HepG2 (cell line): ENCODE measurements around the gene PSMG4. TPM values are rescaled to one million over a fixed set of nuclear protein-coding genes. Genes with fewer than 3 reads are reported as not detected.

Experiments used
- ATAC-seq: fragments of 200-7000 bp; cut with Tn5 transposase; 3 replicates; pipeline ENCODE4 v1.9.1; 2020; ENCODE audit warnings: mild to moderate bottlenecking, moderate library complexity
- BruUV-seq: library from RNA; stranded (reverse); fragments of 400-500 nt; replicated peaks from 2 replicates; lab custom pipeline; 2021; lab: Mats Ljungman, UMichigan
- CTCF ChIA-PET: fragments of 300-600 bp; formaldehyde crosslinking; extraction: SDS; loops from one replicate; lab custom pipeline; 2021; ENCODE audit warnings: low total read pairs, inconsistent platforms, low intra/inter-chr PET ratio; lab: Yijun Ruan, JAX
- POLR2A ChIA-PET: fragments of 350-600 bp; sonication (Branson Sonifier 250); formaldehyde crosslinking; loops from one replicate; lab custom pipeline; 2020; ENCODE audit warnings: antibody characterized with exemption, inconsistent platforms; lab: Yijun Ruan, JAX
- DNase-seq: peaks from one replicate; pipeline ENCODE4 v3.0.0-alpha.2; 2015; ENCODE audit warnings: low spot score
- FAIRE-seq: peaks from 3 replicates; lab custom pipeline; 2011; peaks lifted over from hg19 to GRCh38; lab: Jason Lieb, UNC
- H2AFZ ChIP-seq: one replicate; pipeline ENCODE4 v1.6.1; 2011; ENCODE audit warnings: low read length, inconsistent platforms
- H3K27ac ChIP-seq: fragments of 300-600 bp; 3 replicates; pipeline ENCODE4 v1.8.0; 2011; ENCODE audit warnings: mixed run types, mild to moderate bottlenecking, mixed read lengths, low read length, inconsistent platforms; ENCODE audit not compliant: insufficient read depth; ENCODE audit errors: extremely low read length
- H3K27me3 ChIP-seq, 2 experiments: fragments of 200-600 bp in 1 of 2; 2 replicates in 1 of 2; 3 replicates in 1 of 2; pipeline versions ENCODE4 v1.6.0 to v1.8.0; 2011; ENCODE audit warnings: low read length in 2 of 2, mild to moderate bottlenecking in 2 of 2, moderate library complexity in 2 of 2, inconsistent platforms in 1 of 2; ENCODE audit not compliant: insufficient read depth in 2 of 2, control insufficient read depth in 1 of 2
- H3K36me3 ChIP-seq, 2 experiments: fragments of 200-600 bp in 1 of 2; replicated peaks in 1 of 2; 2 replicates in 1 of 2; 3 replicates in 1 of 2; pipeline versions ENCODE4 v1.5.1 to v1.8.0; 2011; ENCODE audit warnings: low read length in 2 of 2, inconsistent platforms in 1 of 2; ENCODE audit not compliant: insufficient read depth in 2 of 2, control insufficient read depth in 1 of 2
- H3K4me1 ChIP-seq: 2 replicates; pipeline ENCODE4 v1.5.1; 2012; ENCODE audit warnings: low read length, inconsistent platforms; ENCODE audit not compliant: insufficient read depth
- H3K4me2 ChIP-seq: 2 replicates; pipeline ENCODE4 v1.6.0; 2011; ENCODE audit warnings: low read depth, low read length, inconsistent platforms
- H3K4me3 ChIP-seq, 3 experiments: fragments of 200-600 bp in 1 of 3; sonication (generic), shearing (Covaris generic) in 1 of 3; replicated peaks in 1 of 3; 2 replicates each; pipeline ENCODE4 v1.5.1; 2011 to 2016; ENCODE audit warnings: low read length in 3 of 3, inconsistent platforms in 2 of 3, low read depth in 2 of 3, mild to moderate bottlenecking in 2 of 3, control low read depth in 1 of 3, mixed read lengths in 1 of 3; ENCODE audit not compliant: insufficient read depth in 1 of 3
- H3K79me2 ChIP-seq: one replicate; pipeline ENCODE4 v1.6.1; 2011; ENCODE audit warnings: low read length, inconsistent platforms; ENCODE audit not compliant: insufficient read depth
- H3K9ac ChIP-seq: 2 replicates; pipeline ENCODE4 v1.6.0; 2011; ENCODE audit warnings: mild to moderate bottlenecking, low read depth, low read length, inconsistent platforms; ENCODE audit not compliant: insufficient read depth
- H3K9me3 ChIP-seq: 2 replicates; pipeline ENCODE4 v1.5.1; 2012; ENCODE audit warnings: mild to moderate bottlenecking, low read length
- H4K20me1 ChIP-seq: 2 replicates; pipeline ENCODE4 v1.6.0; 2011; ENCODE audit warnings: inconsistent platforms, mild to moderate bottlenecking, low read length, moderate library complexity; ENCODE audit not compliant: insufficient read depth
- CHCHD3 ChIP-seq: sonication (generic); formaldehyde crosslinking; IDR thresholded peaks from 2 replicates; pipeline ENCODE4 v1.8.0; 2022; ENCODE audit warnings: mild to moderate bottlenecking, missing genetic modification reagents, moderate library complexity
- HNF4A ChIP-seq: sonication (generic); formaldehyde crosslinking; IDR thresholded peaks from 2 replicates; pipeline ENCODE4 v1.4.0; 2020; ENCODE audit warnings: missing genetic modification reagents
- JARID2 ChIP-seq: sonication (generic); formaldehyde crosslinking; IDR thresholded peaks from 2 replicates; pipeline ENCODE4 v1.8.1; 2023; ENCODE audit warnings: missing genetic modification reagents, inconsistent platforms; ENCODE audit not compliant: insufficient replicate concordance
- NFATC3 ChIP-seq: sonication (generic); formaldehyde crosslinking; IDR thresholded peaks from 2 replicates; pipeline ENCODE4 v1.5.1; 2020; ENCODE audit warnings: mild to moderate bottlenecking, missing genetic modification reagents
- SAP130 ChIP-seq: IDR thresholded peaks from 2 replicates; pipeline ENCODE4 v1.6.1; 2016; ENCODE audit warnings: low read depth
- ZNF605 ChIP-seq: sonication (generic); formaldehyde crosslinking; IDR thresholded peaks from 2 replicates; pipeline ENCODE4 v1.8.0; 2022; ENCODE audit warnings: mild to moderate bottlenecking, missing genetic modification reagents
- whole genome bisulfite sequencing: methylation state at CpG from one replicate; pipeline ENCODE4 v1.1.6; 2017; ENCODE audit warnings: low lambda C conversion rate; 5-methylcytosine and 5-hydroxymethylcytosine counted together
- in situ Hi-C: cut with HindIII; loops from 2 replicates; pipeline ENCODE4 v1.10.0; 2017; ENCODE audit warnings: low pct_unique_long_range_greater_than_20kb; ENCODE audit not compliant: extremely low pct_ligation_motif_present
- intact Hi-C: fragments of 100-400 bp; cut with micrococcal nuclease; formaldehyde crosslinking; loops from one replicate; pipeline ENCODE4 v1.10.0; 2022; ENCODE audit not compliant: unreplicated experiment
- polyA plus RNA-seq, 8 experiments: library from polyadenylated mRNA; depleted of rRNA in 3 of 8; stranded (reverse) in 7 of 8; unstranded in 1 of 8; fragments of >200 nt; fragmentation: Illumina TruSeq in 4 of 8; extraction: Trizol in 4 of 8; gene quantifications; 2 replicates each; pipeline versions ENCODE4 v1.2.1 to v1.2.3, GENCODE V29; 2011 to 2016; ENCODE audit warnings: low read depth in 4 of 8, missing spikeins in 1 of 8, mixed read lengths in 1 of 8; ENCODE audit not compliant: insufficient read depth in 1 of 8
- total RNA-seq, 5 experiments: library from RNA; depleted of rRNA; stranded (reverse); fragments of >200 nt; fragmentation: Illumina TruSeq; extraction: Trizol; gene quantifications; 2 replicates each; pipeline ENCODE4 v1.2.3, GENCODE V29; 2016; ENCODE audit warnings: low read depth in 1 of 5
- TF ChIP-seq, protein P1 (sequence below): sonication (generic); formaldehyde crosslinking; IDR thresholded peaks from 2 replicates; pipeline ENCODE4 v1.8.0; 2022; ENCODE audit warnings: mild to moderate bottlenecking, missing genetic modification reagents; ENCODE audit not compliant: insufficient replicate concordance
- TF ChIP-seq, protein P2 (sequence below): sonication (generic); formaldehyde crosslinking; IDR thresholded peaks from 2 replicates; pipeline ENCODE4 v1.9.0; 2022; ENCODE audit warnings: missing genetic modification reagents, mild to moderate bottlenecking, borderline replicate concordance
- TF ChIP-seq, protein P3 (sequence below): sonication (generic); IDR thresholded peaks from 2 replicates; pipeline ENCODE4 v1.6.1; 2016; ENCODE audit warnings: low read depth, borderline replicate concordance
- TF ChIP-seq, protein P4 (sequence below): IDR thresholded peaks from 2 replicates; pipeline ENCODE4 v1.6.1; 2016; ENCODE audit warnings: missing compliant biosample characterization, missing genetic modification reagents, borderline replicate concordance

PSMG4 gene
- total and polyA plus RNA-seq, 2 of the 13 experiments (the other 11 are each of a cell fraction or from before 2014, with no cell fraction given): 28.5 to 32.8 TPM

DNA sequence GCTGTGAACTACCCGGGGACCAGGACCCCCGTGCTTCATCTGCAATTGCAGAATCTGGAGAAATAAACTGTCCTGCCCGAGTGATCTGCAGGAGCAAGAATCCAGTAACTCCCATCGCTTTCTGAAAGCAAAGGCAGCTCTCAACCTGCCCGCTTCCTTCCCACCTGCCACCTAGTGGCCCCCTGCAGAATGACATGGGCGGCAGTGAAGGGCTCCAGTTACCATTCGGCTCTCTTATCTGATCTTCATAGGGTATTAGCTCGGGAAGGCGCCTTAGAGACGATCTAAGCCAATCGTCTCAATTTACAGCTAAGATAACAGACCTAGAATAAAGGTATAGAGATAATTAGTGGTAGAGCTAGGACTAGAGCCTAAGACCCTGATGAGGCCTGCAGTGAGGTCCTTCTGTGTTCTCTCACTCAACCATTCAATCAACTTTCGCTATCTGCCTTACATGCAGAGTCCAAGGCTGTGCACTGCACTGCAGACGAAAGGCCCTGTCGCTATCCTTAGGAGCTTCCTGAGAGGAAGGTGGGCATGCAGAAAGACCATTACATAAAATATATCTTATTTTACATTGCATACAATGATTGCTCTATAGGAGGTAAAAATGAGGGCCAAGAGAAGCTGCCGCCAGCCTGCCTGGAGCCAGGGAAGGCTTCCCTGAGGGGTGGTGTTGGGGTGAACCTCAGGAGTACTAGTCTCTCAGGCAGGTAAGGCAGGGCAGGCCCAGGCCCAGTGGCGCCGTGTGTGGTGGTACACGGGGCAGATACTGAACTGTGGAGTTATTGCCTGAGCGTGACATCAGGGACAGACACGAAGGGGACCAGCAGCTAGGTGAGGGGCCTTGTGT lies 7.1 kb upstream of the PSMG4 start (continued):
- TF ChIP-seq, protein P1, sequence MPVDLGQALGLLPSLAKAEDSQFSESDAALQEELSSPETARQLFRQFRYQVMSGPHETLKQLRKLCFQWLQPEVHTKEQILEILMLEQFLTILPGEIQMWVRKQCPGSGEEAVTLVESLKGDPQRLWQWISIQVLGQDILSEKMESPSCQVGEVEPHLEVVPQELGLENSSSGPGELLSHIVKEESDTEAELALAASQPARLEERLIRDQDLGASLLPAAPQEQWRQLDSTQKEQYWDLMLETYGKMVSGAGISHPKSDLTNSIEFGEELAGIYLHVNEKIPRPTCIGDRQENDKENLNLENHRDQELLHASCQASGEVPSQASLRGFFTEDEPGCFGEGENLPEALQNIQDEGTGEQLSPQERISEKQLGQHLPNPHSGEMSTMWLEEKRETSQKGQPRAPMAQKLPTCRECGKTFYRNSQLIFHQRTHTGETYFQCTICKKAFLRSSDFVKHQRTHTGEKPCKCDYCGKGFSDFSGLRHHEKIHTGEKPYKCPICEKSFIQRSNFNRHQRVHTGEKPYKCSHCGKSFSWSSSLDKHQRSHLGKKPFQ (CRISPR knock-in tag): peak; percentile 27
- TF ChIP-seq NFATC3: 0 out of 2 replicates have a peak, but pooled peaks have one; percentile 61

DNA sequence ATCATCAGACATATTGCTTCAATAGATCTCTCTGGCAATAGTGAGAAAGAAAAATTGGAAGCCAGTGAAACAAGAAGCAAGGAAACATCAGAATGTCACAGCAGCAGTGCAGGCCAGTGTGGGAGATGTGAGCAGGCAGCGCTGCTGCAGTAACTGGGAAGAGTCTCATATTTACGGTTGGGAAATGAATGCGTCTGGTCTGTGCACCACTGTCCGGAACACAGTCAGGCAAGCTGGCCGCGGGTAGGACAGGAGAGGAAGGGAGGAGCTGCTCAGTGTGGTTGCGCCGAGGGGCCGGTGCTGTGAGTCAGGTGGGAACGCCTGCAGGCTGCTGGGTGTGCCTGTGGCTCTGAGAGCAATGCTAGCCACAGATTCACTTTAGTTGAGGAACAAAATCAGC lies 6.4 kb upstream of the PSMG4 start:
- no TSS peak for BruUV-seq
- in situ Hi-C loops (loop anchor here (10.0 kb wide), 1 partner anchor 258 kb away; the partner anchor contains the start of gene NQO2), intact Hi-C loops (no loop called here)
- FAIRE-seq: peak; percentile 50
- DNase-seq: peak; percentile 56
- POLR2A ChIA-PET: interaction anchor here (0.5 to 2.3 kb wide), 13 partner anchors 14 to 497 kb away, joined by 3 to 14 read pairs (median 4); partner anchors contain the start of genes BPHL, RIPK1, TUBB2A and WRNIP1
- H3K79me2 ChIP-seq: no peaks in the 10 kb centered on the region
- H3K27me3 ChIP-seq: peaks cover 1 to 54% of the 10 kb centered on the region in 2 experiments; a peak in 3 of 5 replicates
- ATAC-seq: peak; percentile 80
- H3K4me3 ChIP-seq: peak overlapping the region in 2 of 3 experiments; percentile 20 to 57; a peak in 4 of 6 replicates
- H3K36me3 ChIP-seq: no peaks in the 10 kb centered on the region
- no peaks in the 10 kb centered on the region for H4K20me1 ChIP-seq
- no peak overlapping the region for H2AFZ ChIP-seq
- 28% methylated on average over 10 of the region's 10 CpGs for WGBS
- H3K27ac ChIP-seq: no peak overlapping the region
- no peaks in the 10 kb centered on the region for H3K9me3 ChIP-seq
- peak overlapping the region; percentile 81 for H3K4me2 ChIP-seq
- H3K4me1 ChIP-seq: peaks cover 44% of the 10 kb centered on the region
- 0 out of 2 replicates have a peak overlapping the region, but pooled peaks have one; percentile 1 for H3K9ac ChIP-seq
- CTCF ChIA-PET: interaction anchor here (2.5 kb wide), 1 partner anchor 127 kb away, joined by 20 read pairs; no protein-coding TSS in a partner anchor
- TF ChIP-seq, protein P2, sequence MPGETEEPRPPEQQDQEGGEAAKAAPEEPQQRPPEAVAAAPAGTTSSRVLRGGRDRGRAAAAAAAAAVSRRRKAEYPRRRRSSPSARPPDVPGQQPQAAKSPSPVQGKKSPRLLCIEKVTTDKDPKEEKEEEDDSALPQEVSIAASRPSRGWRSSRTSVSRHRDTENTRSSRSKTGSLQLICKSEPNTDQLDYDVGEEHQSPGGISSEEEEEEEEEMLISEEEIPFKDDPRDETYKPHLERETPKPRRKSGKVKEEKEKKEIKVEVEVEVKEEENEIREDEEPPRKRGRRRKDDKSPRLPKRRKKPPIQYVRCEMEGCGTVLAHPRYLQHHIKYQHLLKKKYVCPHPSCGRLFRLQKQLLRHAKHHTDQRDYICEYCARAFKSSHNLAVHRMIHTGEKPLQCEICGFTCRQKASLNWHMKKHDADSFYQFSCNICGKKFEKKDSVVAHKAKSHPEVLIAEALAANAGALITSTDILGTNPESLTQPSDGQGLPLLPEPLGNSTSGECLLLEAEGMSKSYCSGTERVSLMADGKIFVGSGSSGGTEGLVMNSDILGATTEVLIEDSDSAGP (CRISPR knock-in tag): peak; percentile 38; the same call in 1 of the 2 replicates
- TF ChIP-seq, protein P3, sequence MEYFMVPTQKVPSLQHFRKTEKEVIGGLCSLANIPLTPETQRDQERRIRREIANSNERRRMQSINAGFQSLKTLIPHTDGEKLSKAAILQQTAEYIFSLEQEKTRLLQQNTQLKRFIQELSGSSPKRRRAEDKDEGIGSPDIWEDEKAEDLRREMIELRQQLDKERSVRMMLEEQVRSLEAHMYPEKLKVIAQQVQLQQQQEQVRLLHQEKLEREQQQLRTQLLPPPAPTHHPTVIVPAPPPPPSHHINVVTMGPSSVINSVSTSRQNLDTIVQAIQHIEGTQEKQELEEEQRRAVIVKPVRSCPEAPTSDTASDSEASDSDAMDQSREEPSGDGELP: peak; percentile 19; the same call in 1 of the 2 replicates
- TF ChIP-seq ZNF605 (CRISPR knock-in tag): peak; percentile 30; the same call in 1 of the 2 replicates
- TF ChIP-seq HNF4A (CRISPR knock-in tag): 0 out of 2 replicates have a peak, but pooled peaks have one; percentile 8
- TF ChIP-seq JARID2 (CRISPR knock-in tag): no peak
- TF ChIP-seq, protein P4, sequence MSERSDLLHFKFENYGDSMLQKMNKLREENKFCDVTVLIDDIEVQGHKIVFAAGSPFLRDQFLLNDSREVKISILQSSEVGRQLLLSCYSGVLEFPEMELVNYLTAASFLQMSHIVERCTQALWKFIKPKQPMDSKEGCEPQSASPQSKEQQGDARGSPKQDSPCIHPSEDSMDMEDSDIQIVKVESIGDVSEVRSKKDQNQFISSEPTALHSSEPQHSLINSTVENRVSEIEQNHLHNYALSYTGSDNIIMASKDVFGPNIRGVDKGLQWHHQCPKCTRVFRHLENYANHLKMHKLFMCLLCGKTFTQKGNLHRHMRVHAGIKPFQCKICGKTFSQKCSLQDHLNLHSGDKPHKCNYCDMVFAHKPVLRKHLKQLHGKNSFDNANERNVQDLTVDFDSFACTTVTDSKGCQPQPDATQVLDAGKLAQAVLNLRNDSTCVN (CRISPR knock-in tag): 0 out of 2 replicates have a peak, but pooled peaks have one; percentile 26
- 0 out of 2 replicates have a peak, but pooled peaks have one; percentile 76 for TF ChIP-seq CHCHD3
- TF ChIP-seq SAP130 (CRISPR knock-in tag): peak; percentile 71
